GM20000 (cell line): ENCODE results near the gene DAG1.

Source experiments
- DNase-seq: peaks from one replicate; pipeline ENCODE4 v3.0.0; 2012; ENCODE audit warnings: low spot score
- CTCF ChIP-seq: IDR thresholded peaks from 2 replicates; pipeline ENCODE4 v1.5.1; 2012; ENCODE audit warnings: mild to moderate bottlenecking, control low read depth; ENCODE audit errors: extremely low read depth, missing control alignments

DAG1 gene

GRCh38 chr3:49460956-49461355 lies 9.1 kb upstream of the DAG1 start:
- no peak for TF ChIP-seq CTCF

DNA sequence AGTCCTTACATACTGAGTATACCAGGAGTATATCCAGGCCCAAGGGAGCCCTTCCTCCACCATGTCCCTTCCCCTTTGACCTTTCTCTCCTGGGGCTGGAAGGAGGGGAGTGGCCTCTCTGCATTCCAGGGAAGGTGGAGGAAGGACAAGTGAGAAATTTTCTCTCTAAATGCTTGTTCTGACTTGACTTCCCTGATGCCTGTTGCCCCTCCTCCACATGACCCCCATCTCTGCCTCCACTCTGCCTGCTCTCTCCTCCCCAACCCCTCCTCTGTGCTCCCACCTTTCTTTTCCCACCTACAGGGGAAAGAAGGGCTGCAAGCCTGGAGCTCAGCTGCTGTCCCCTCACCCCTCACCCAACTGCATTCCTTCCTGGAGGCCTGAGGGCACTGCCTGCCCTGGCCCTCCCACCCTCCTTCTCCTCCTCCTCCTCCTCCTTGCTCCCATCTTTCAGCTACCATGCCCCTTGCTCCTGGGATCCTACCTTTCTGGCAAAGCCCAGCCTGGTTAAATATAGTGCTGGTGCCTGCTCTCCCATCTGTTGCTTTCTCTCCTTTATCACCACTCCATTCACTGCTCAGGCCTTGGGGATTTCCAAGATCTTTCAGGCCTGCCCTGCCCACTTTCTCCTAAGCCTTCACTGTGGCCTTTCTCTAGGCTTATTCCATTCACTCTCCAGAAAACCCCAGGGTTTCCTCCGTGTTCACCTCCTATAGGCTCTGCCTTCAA lies 8.5 kb upstream of the DAG1 start:
- DNase-seq = peak; percentile 23
- no peak for TF ChIP-seq CTCF

More at GRCh38 chr3:49460956-49461355, 9.1 kb upstream of the DAG1 start:
- DNase-seq = no peak

DNA sequence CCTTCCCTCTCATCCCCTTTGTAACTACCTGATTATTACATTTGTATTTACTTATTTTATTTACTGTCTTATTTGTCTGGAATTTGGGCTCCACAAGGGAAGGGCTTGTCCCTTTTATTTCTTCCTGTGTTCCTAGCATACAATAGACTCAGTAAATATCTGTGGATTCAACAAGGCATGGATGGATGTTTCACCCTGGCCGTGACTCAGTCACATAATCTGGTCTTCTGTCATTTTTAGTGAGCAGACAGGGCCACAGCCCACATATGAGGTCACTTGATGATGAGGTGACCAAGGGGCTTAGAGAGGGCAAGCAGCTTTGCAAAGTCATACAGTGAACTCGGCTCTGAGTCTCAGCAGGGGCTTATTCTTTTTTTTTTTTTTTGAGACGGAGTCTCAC lies 7.8 kb upstream of the DAG1 start:
- no peak for DNase-seq
- no peak for TF ChIP-seq CTCF

GRCh38 chr3:49465270-49466034 lies 4.6 kb upstream of the DAG1 start:
- no peak for DNase-seq

DNA sequence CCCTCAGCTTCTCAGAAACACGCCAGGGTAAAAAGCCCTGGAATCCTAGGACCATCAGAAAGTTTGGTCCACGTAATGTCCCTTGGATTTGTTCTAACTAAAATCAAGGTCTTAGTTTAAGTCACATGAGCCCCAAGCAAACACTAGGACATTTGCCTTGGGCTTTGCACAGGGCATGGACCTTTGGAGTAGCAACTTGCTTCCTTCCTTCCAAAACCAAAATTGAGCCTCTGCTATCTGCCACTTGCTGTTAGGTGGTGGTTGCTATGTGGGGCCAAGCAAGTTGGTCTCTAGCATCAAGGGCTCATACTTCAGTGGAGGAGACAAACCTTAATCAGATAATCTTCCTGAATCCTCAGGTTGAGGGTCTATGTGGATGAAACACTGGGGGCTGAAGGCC lies 4.0 kb upstream of the DAG1 start:
- TF ChIP-seq CTCF = no peak
- DNase-seq = no peak

More at GRCh38 chr3:49465270-49466034, 4.6 kb upstream of the DAG1 start:
- TF ChIP-seq CTCF = no peak

- TF ChIP-seq CTCF = no peak
- no peak for DNase-seq
Observed at GRCh38 chr3:49469037-49469935, 781 bp upstream of the DAG1 start.
